Spleen (tissue), 11 donors: ENCODE measurements around the gene C5orf63. TPM values are rescaled to one million over a fixed set of nuclear protein-coding genes. Genes with fewer than 3 reads are reported as not detected.

Experiments
- DNase-seq: peaks from one replicate; pipeline ENCODE4 v3.0.0-alpha.2; 2020
- H3K27ac ChIP-seq, 8 donors: fragments of 200-600 bp; sonication (generic) in 7 of 8; 1 replicate in 4 of 8; 2 replicates in 4 of 8; pipeline versions ENCODE4 v1.5.0 to v1.8.0; 2016 to 2021; ENCODE audit warnings: inconsistent platforms in 4 of 8, mild to moderate bottlenecking in 4 of 8, moderate library complexity in 1 of 8
- H3K27me3 ChIP-seq, 7 donors: fragments of 200-600 bp; sonication (generic) in 6 of 7; replicated peaks in 1 of 7; 1 replicate in 4 of 7; 2 replicates in 3 of 7; pipeline versions ENCODE4 v1.5.0 to v1.8.0; 2016 to 2021; ENCODE audit warnings: inconsistent platforms in 3 of 7, mild to moderate bottlenecking in 1 of 7
- H3K36me3 ChIP-seq, 6 donors: fragments of 200-600 bp; sonication (generic) in 5 of 6; 1 replicate in 4 of 6; 2 replicates in 2 of 6; pipeline versions ENCODE4 v1.5.0 to v1.8.0; 2016 to 2021; ENCODE audit warnings: inconsistent platforms in 2 of 6
- H3K4me1 ChIP-seq, 6 donors: fragments of 200-600 bp; sonication (generic) in 5 of 6; 1 replicate in 3 of 6; 2 replicates in 3 of 6; pipeline versions ENCODE4 v1.5.0 to v1.8.0; 2016 to 2021; ENCODE audit warnings: inconsistent platforms in 3 of 6
- H3K4me3 ChIP-seq, 8 donors: fragments of 200-600 bp; sonication (generic) in 7 of 8; 1 replicate in 4 of 8; 2 replicates in 4 of 8; pipeline versions ENCODE4 v1.5.0 to v1.8.0; 2016 to 2021; ENCODE audit warnings: inconsistent platforms in 4 of 8, mild to moderate bottlenecking in 4 of 8, moderate library complexity in 2 of 8
- H3K9me3 ChIP-seq, 8 donors: fragments of 200-600 bp; sonication (generic) in 7 of 8; 1 replicate in 4 of 8; 2 replicates in 4 of 8; pipeline versions ENCODE4 v1.5.0 to v1.8.0; 2016 to 2021; ENCODE audit warnings: inconsistent platforms in 4 of 8
- CTCF ChIP-seq, 11 experiments: fragments of 200-600 bp in 7 of 11; fragments of 450-650 bp in 4 of 11; sonication (generic) in 4 of 11; IDR thresholded peaks in 8 of 11; conservative IDR thresholded peaks in 3 of 11; 1 replicate in 7 of 11; 2 replicates in 4 of 11; pipeline versions ENCODE4 v1.4.0 to v1.8.0; 2016 to 2021; ENCODE audit warnings: antibody characterized with exemption in 11 of 11, inconsistent platforms in 4 of 11, mild to moderate bottlenecking in 1 of 11
- POLR2A ChIP-seq, 3 donors: fragments of 450-650 bp; IDR thresholded peaks; one replicate each; pipeline ENCODE4 v1.5.1; 2017; ENCODE audit warnings: antibody characterized with exemption in 3 of 3, mild to moderate bottlenecking in 1 of 3
- POLR2AphosphoS5 ChIP-seq, 3 donors: sonication (generic); formaldehyde crosslinking; IDR thresholded peaks; one replicate each; pipeline ENCODE4 v1.5.1; 2017; ENCODE audit warnings: antibody characterized with exemption in 3 of 3
- WGBS, 5 donors: extraction: QIAGEN DNeasy Blood & Tissue Kit in 3 of 5; methylation state at CpG; one replicate each; pipeline versions ENCODE4 v1.1.5 to v1.1.7; 2013 to 2018; 5-methylcytosine and 5-hydroxymethylcytosine counted together
- intact Hi-C: fragments of 100-400 bp; cut with DNase I; formaldehyde crosslinking; loops from one replicate; pipeline ENCODE4 v1.15.0; 2023; ENCODE audit warnings: low total_unique reads
- polyA plus RNA-seq, 3 donors: library from polyadenylated mRNA; stranded (reverse); fragments of 200-250 nt; gene quantifications; one replicate each; pipeline ENCODE4 v1.2.1, GENCODE V29; 2013
- total RNA-seq, 7 donors: library from RNA; depleted of rRNA in 3 of 7; stranded (reverse); fragments of >200 nt in 3 of 7; fragmentation: NEBNext Ultra II Directional in 4 of 7; extraction: Animal tissue kit (Norgen Biotek cat#: 25700) in 4 of 7; gene quantifications; one replicate each; pipeline versions ENCODE4 v1.1.0 to v1.2.1, GENCODE V29; 2016 to 2021
- donor health status: healthy with polysubstance abuse.
- donor health status: DM: no; HTN: no; CAD: no; lungs with moderate emphysema.
- donor health status: DM: no; HTN: no; CAD: no.
- donor health status: Bipolar disorder and iron deficiency.
- donor health status: healthy.
- donor health status: DM: no; HTN: no; CAD: no.
- donor health status: DM: yes; HTN: yes; CAD: no.

Gene C5orf63
- total and polyA plus RNA-seq, 10 donors, result 2.3 to 10.1 (median 4.8) TPM

- H3K9me3 ChIP-seq, result no peaks in the 10 kb centered on the region
- no peaks in the 10 kb centered on the region for H3K4me1 ChIP-seq
- H3K4me3 ChIP-seq, result no peak overlapping the region
- H3K27ac ChIP-seq, result no peak overlapping the region
- no peak for DNase-seq
- TF ChIP-seq POLR2AphosphoS5 (IDR thresholded peaks at IDR 0.05) (no peak), CTCF (IDR thresholded peaks at IDR 0.05 in 8 of 11, conservative IDR thresholded peaks at IDR 0.05 in 3 of 11) (no peak), POLR2A (IDR thresholded peaks at IDR 0.05) (no peak)
- H3K36me3 ChIP-seq, result no peaks in the 10 kb centered on the region
- intact Hi-C loops, result no loop called here
- H3K27me3 ChIP-seq, result no peaks in the 10 kb centered on the region
Measured at GRCh38 chr5:127089191-127089590, 15.9 kb upstream of the C5orf63 start.

GRCh38 chr5:127088251-127088650 lies 14.9 kb upstream of the C5orf63 start:
- intact Hi-C loops, result no loop called here
- Histone ChIP-seq H3K4me1 (no peaks in the 10 kb centered on the region), H3K4me3 (no peak overlapping the region), H3K27me3 (no peaks in the 10 kb centered on the region), H3K9me3 (no peaks in the 10 kb centered on the region), H3K36me3 (no peaks in the 10 kb centered on the region), H3K27ac (no peak overlapping the region)
- DNase-seq, result no peak
- no peak for TF ChIP-seq POLR2AphosphoS5 (IDR thresholded peaks at IDR 0.05)
- TF ChIP-seq POLR2A (IDR thresholded peaks at IDR 0.05), result no peak
- TF ChIP-seq CTCF (IDR thresholded peaks at IDR 0.05 in 8 of 11, conservative IDR thresholded peaks at IDR 0.05 in 3 of 11), result no peak
- 50 to 85% (median 67%) methylated on average over 1 of the region's 1 CpG for WGBS, 5 donors

- DNase-seq, result no peak
- H3K9me3 ChIP-seq, result no peaks in the 10 kb centered on the region
- intact Hi-C loops, result no loop called here
- H3K4me1 ChIP-seq, result no peaks in the 10 kb centered on the region
- 87 to 100% (median 91%) methylated on average over 2 of the region's 2 CpGs for WGBS, 5 donors
- H3K27ac ChIP-seq, result no peak overlapping the region
- TF ChIP-seq CTCF (IDR thresholded peaks at IDR 0.05 in 8 of 11, conservative IDR thresholded peaks at IDR 0.05 in 3 of 11) (no peak), POLR2AphosphoS5 (IDR thresholded peaks at IDR 0.05) (no peak), POLR2A (IDR thresholded peaks at IDR 0.05) (no peak)
- no peaks in the 10 kb centered on the region for H3K36me3 ChIP-seq
- no peak overlapping the region for H3K4me3 ChIP-seq
- no peaks in the 10 kb centered on the region for H3K27me3 ChIP-seq
Measured at GRCh38 chr5:127086589-127086988, 13.3 kb upstream of the C5orf63 start.

GRCh38 chr5:127085796-127086195 lies 12.5 kb upstream of the C5orf63 start:
- TF ChIP-seq POLR2A (IDR thresholded peaks at IDR 0.05), result no peak
- no peak for TF ChIP-seq CTCF (IDR thresholded peaks at IDR 0.05 in 8 of 11, conservative IDR thresholded peaks at IDR 0.05 in 3 of 11)
- TF ChIP-seq POLR2AphosphoS5 (IDR thresholded peaks at IDR 0.05), result no peak

More at GRCh38 chr5:127085796-127086195, 12.5 kb upstream of the C5orf63 start:
- no peak overlapping the region for H3K4me3 ChIP-seq
- no peaks in the 10 kb centered on the region for H3K36me3 ChIP-seq
- no peaks in the 10 kb centered on the region for H3K4me1 ChIP-seq
- intact Hi-C loops, result no loop called here
- no peaks in the 10 kb centered on the region for H3K27me3 ChIP-seq
- H3K27ac ChIP-seq, result no peak overlapping the region
- no peaks in the 10 kb centered on the region for H3K9me3 ChIP-seq
- no peak for DNase-seq
- WGBS, 5 donors, result 73 to 86% (median 85%) methylated on average over 5 of the region's 5 CpGs
